ENCODE measurements around the gene DNAJB13.

GRCh38 chr11:74019104-74019738 is 68.4 kb downstream of the DNAJB13 start:
- TF ChIP-seq KAT7 (CRISPR knock-in tag; IDR thresholded peaks at IDR 0.05; ENCODE audit: borderline replicate concordance) = no peak
- no peak for TF ChIP-seq ZNF589 (CRISPR knock-in tag; conservative IDR thresholded peaks at IDR 0.05)

Measured in HepG2 (cell line).